Measurements from ENCODE around the gene GPR75.

The GPR75 gene

GRCh38 chr2:53859206-53860181 lies at the start of gene GPR75:
GPR75 (minus strand) TSS chr2:53859967; CDS start chr2:53854756, 5,211 bp downstream.
- no peak for DNase-seq (ENCODE audit: low spot score)
- no peak for TF ChIP-seq CTCF (IDR thresholded peaks at IDR 0.05; ENCODE audit: extremely low read depth, insufficient read depth, missing control alignments)
- in situ Hi-C loops (cut with MboI; ENCODE audit: low pct_unique_long_range_greater_than_20kb, low sequenced_read_pairs, unreplicated experiment) = no loop called here

- DNase-seq (ENCODE audit: low spot score) = no peak
- no peak for TF ChIP-seq CTCF (IDR thresholded peaks at IDR 0.05; ENCODE audit: extremely low read depth, insufficient read depth, missing control alignments)
- in situ Hi-C loops (cut with MboI; ENCODE audit: low pct_unique_long_range_greater_than_20kb, low sequenced_read_pairs, unreplicated experiment) = no loop called here
Measured at GRCh38 chr2:53907582-53907981, 47.8 kb upstream of the GPR75 start.

- in situ Hi-C loops (cut with MboI; ENCODE audit: low pct_unique_long_range_greater_than_20kb, low sequenced_read_pairs, unreplicated experiment) = no loop called here
- no peak for DNase-seq (ENCODE audit: low spot score)
- no peak for TF ChIP-seq CTCF (IDR thresholded peaks at IDR 0.05; ENCODE audit: extremely low read depth, insufficient read depth, missing control alignments)
Measured at GRCh38 chr2:53905396-53905795, 45.6 kb upstream of the GPR75 start.

- TF ChIP-seq CTCF (IDR thresholded peaks at IDR 0.05; ENCODE audit: extremely low read depth, insufficient read depth, missing control alignments) = no peak
- in situ Hi-C loops (cut with MboI; ENCODE audit: low pct_unique_long_range_greater_than_20kb, low sequenced_read_pairs, unreplicated experiment) = no loop called here
- DNase-seq (ENCODE audit: low spot score) = no peak
Measured at GRCh38 chr2:53903011-53903410, 43.2 kb upstream of the GPR75 start.

GRCh38 chr2:53901192-53901591 lies 41.4 kb upstream of the GPR75 start:
- no peak for TF ChIP-seq CTCF (IDR thresholded peaks at IDR 0.05; ENCODE audit: extremely low read depth, insufficient read depth, missing control alignments)
- in situ Hi-C loops (cut with MboI; ENCODE audit: low pct_unique_long_range_greater_than_20kb, low sequenced_read_pairs, unreplicated experiment) = no loop called here
- no peak for DNase-seq (ENCODE audit: low spot score)

- no peak for TF ChIP-seq CTCF (IDR thresholded peaks at IDR 0.05; ENCODE audit: extremely low read depth, insufficient read depth, missing control alignments)
- in situ Hi-C loops (cut with MboI; ENCODE audit: low pct_unique_long_range_greater_than_20kb, low sequenced_read_pairs, unreplicated experiment) = no loop called here
- no peak for DNase-seq (ENCODE audit: low spot score)
Measured at GRCh38 chr2:53896864-53897263, 37.1 kb upstream of the GPR75 start.

All from GM13977 (cell line).